Neural crest cell (in vitro differentiated cells): ENCODE results near the gene HDGFL2. TPM values are rescaled to one million over a fixed set of nuclear protein-coding genes. Genes with fewer than 3 reads are reported as not detected.

Experiments
- DNase-seq: peaks from one replicate; pipeline ENCODE4 v3.0.0; 2021; ENCODE audit warnings: low read depth, mixed read lengths, low spot score
- H3K27ac Mint-ChIP-seq: one replicate; pipeline ENCODE4 v1.8.0; 2021; ENCODE audit warnings: mild to moderate bottlenecking, mixed read lengths; ENCODE audit not compliant: unreplicated experiment
- H3K27me3 Mint-ChIP-seq: 2 replicates; pipeline ENCODE4 v1.8.0; 2021; ENCODE audit warnings: low read depth, mild to moderate bottlenecking, mixed read lengths
- H3K36me3 Mint-ChIP-seq: 2 replicates; pipeline ENCODE4 v1.8.0; 2021; ENCODE audit warnings: low read depth, mild to moderate bottlenecking, mixed read lengths
- H3K4me1 Mint-ChIP-seq: 2 replicates; pipeline ENCODE4 v1.8.0; 2021; ENCODE audit warnings: mixed read lengths
- H3K4me3 Mint-ChIP-seq: one replicate; pipeline ENCODE4 v1.8.0; 2021; ENCODE audit warnings: mild to moderate bottlenecking, mixed read lengths
- H3K9me3 Mint-ChIP-seq: 2 replicates; pipeline ENCODE4 v1.8.0; 2021; ENCODE audit warnings: mixed read lengths
- total RNA-seq: library from RNA; stranded (reverse); gene quantifications from 2 replicates; pipeline ENCODE4 v1.2.1, GENCODE V29; 2021
- TF ChIP-seq, protein P1 (sequence below): fragments of 200-600 bp; sonication (generic); conservative IDR thresholded peaks from 2 replicates; pipeline ENCODE4 v1.5.0; 2021; ENCODE audit warnings: antibody characterized with exemption, mild to moderate bottlenecking

HDGFL2 gene
- total RNA-seq, 1 donor from 2014 or later = 110 TPM

- no peaks in the 10 kb centered on the region for H3K4me1 Mint-ChIP-seq
- no peak overlapping the region for H3K4me3 Mint-ChIP-seq
- DNase-seq = no peak
- no peaks in the 10 kb centered on the region for H3K27me3 Mint-ChIP-seq
- TF ChIP-seq, protein P1, sequence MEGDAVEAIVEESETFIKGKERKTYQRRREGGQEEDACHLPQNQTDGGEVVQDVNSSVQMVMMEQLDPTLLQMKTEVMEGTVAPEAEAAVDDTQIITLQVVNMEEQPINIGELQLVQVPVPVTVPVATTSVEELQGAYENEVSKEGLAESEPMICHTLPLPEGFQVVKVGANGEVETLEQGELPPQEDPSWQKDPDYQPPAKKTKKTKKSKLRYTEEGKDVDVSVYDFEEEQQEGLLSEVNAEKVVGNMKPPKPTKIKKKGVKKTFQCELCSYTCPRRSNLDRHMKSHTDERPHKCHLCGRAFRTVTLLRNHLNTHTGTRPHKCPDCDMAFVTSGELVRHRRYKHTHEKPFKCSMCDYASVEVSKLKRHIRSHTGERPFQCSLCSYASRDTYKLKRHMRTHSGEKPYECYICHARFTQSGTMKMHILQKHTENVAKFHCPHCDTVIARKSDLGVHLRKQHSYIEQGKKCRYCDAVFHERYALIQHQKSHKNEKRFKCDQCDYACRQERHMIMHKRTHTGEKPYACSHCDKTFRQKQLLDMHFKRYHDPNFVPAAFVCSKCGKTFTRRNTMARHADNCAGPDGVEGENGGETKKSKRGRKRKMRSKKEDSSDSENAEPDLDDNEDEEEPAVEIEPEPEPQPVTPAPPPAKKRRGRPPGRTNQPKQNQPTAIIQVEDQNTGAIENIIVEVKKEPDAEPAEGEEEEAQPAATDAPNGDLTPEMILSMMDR = no peak
- no peak overlapping the region for H3K27ac Mint-ChIP-seq
- H3K9me3 Mint-ChIP-seq = no peaks in the 10 kb centered on the region
- peaks cover 3% of the 10 kb centered on the region for H3K36me3 Mint-ChIP-seq
Measured at GRCh38 chr19:4507804-4508203, 35.7 kb downstream of the HDGFL2 start.

- TF ChIP-seq, protein P1 = no peak
- no peak for DNase-seq
- Mint-ChIP-seq H3K9me3 (no peaks in the 10 kb centered on the region), H3K36me3 (peaks cover 3% of the 10 kb centered on the region), H3K27me3 (no peaks in the 10 kb centered on the region), H3K27ac (no peak overlapping the region), H3K4me3 (no peak overlapping the region), H3K4me1 (no peaks in the 10 kb centered on the region)
Measured at GRCh38 chr19:4508698-4509097, 36.6 kb downstream of the HDGFL2 start.

- Mint-ChIP-seq H3K27me3 (no peaks in the 10 kb centered on the region), H3K4me1 (no peaks in the 10 kb centered on the region), H3K9me3 (no peaks in the 10 kb centered on the region), H3K27ac (no peak overlapping the region), H3K4me3 (no peak overlapping the region), H3K36me3 (peaks cover 3% of the 10 kb centered on the region)
- DNase-seq = no peak
- TF ChIP-seq, protein P1 = no peak
Measured at GRCh38 chr19:4510435-4511255, 38.5 kb downstream of the HDGFL2 start.

DNA sequence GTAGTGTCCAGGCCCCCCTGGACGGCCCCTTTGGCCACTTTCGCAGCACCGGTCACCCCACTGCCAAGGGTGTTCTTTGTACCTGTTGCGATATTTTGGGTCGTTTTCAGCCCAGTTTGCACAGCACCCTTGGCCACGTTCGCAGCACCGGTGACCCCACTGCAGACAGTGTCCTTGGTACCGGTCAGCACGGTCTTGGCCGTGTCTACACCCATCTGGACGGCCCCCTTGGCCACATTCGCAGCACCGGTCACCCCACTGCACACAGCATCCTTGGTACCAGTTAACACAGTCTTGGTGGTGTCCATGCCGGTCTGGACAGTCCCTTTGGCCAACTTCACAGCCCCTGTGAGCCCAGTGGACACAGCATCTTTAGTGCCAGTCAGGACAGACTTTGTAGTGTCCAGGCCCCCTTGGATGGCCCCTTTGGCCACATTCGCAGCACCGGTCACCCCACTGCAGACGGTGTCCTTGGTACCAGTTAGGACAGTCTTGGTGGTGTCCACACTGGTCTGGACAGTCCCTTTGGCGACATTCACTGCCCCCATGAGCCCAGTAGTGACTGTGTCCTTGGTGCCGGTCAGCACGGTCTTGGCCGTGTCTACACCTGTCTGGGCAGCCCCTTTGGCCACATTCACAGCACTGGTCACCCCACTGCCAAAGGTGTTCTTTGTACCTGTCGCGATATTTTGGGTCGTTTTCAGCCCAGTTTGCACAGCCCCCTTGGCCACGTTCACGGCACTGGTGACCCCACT is 39.4 kb downstream of the HDGFL2 start:
- no peaks in the 10 kb centered on the region for H3K9me3 Mint-ChIP-seq
- H3K27me3 Mint-ChIP-seq = no peaks in the 10 kb centered on the region
- no peak overlapping the region for H3K27ac Mint-ChIP-seq
- no peaks in the 10 kb centered on the region for H3K36me3 Mint-ChIP-seq
- TF ChIP-seq, protein P1 = no peak
- no peak for DNase-seq
- H3K4me3 Mint-ChIP-seq = no peak overlapping the region
- no peaks in the 10 kb centered on the region for H3K4me1 Mint-ChIP-seq

DNA sequence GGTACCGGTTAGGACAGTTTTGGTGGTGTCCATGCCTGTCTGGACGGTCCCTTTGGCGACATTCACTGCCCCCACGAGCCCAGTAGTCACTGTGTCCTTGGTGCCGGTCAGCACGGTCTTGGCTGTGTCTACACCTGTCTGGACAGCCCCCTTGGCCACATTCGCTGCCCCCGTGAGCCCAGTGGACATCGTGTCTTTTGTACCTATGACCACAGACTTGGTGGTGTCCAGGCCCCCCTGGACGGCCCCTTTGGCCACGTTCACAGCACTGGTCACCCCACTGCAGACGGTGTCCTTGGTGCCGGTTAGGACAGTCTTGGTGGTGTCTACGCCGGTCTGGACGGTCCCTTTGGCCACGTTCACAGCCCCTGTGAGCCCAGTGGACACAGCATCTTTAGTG is 40.0 kb downstream of the HDGFL2 start:
- Mint-ChIP-seq H3K4me1 (no peaks in the 10 kb centered on the region), H3K9me3 (no peaks in the 10 kb centered on the region), H3K27me3 (no peaks in the 10 kb centered on the region), H3K4me3 (no peak overlapping the region), H3K27ac (no peak overlapping the region), H3K36me3 (no peaks in the 10 kb centered on the region)
- DNase-seq = no peak
- TF ChIP-seq, protein P1 = no peak
